IMR-90 (cell line): ENCODE measurements around the gene KLF12. TPM values are rescaled to one million over a fixed set of nuclear protein-coding genes. Genes with fewer than 3 reads are reported as not detected.

Experiments used
- ATAC-seq: fragments of 200-7000 bp; cut with Tn5 transposase; 2 replicates; pipeline ENCODE4 v1.9.1; 2020; ENCODE audit warnings: low read depth, mild to moderate bottlenecking, moderate library complexity
- BruUV-seq: library from RNA; stranded (reverse); fragments of 400-500 nt; replicated peaks from 2 replicates; lab custom pipeline; 2021; lab: Mats Ljungman, UMichigan
- CTCF ChIA-PET: fragments of 300-600 bp; formaldehyde crosslinking; extraction: SDS; loops from one replicate; lab custom pipeline; 2021; ENCODE audit warnings: antibody characterized with exemption; lab: Yijun Ruan, JAX
- POLR2A ChIA-PET: fragments of 300-600 bp; sonication (Branson Sonifier 250); formaldehyde crosslinking; loops from one replicate; lab custom pipeline; 2022; ENCODE audit warnings: antibody characterized with exemption; ENCODE audit not compliant: unreplicated experiment; lab: Charles Lee
- DNase-seq: peaks from one replicate; pipeline ENCODE4 v3.0.0; 2013
- H2AFZ ChIP-seq: replicated peaks from 2 replicates; pipeline ENCODE3; 2013; ENCODE audit warnings: low read length, mild to moderate bottlenecking; ENCODE audit not compliant: poor library complexity
- H2AK5ac ChIP-seq: 2 replicates; pipeline ENCODE4 v1.6.1; 2013; ENCODE audit warnings: low read depth, low read length, inconsistent platforms
- H2AK9ac ChIP-seq: replicated peaks from 2 replicates; pipeline ENCODE3; 2013; ENCODE audit warnings: mild to moderate bottlenecking, low read depth, low read length, moderate library complexity; ENCODE audit not compliant: poor library complexity
- H2BK120ac ChIP-seq: 2 replicates; pipeline ENCODE4 v1.6.1; 2013; ENCODE audit warnings: low read depth, low read length, inconsistent platforms
- H2BK15ac ChIP-seq: 3 replicates; pipeline ENCODE4 v1.6.1; 2013; ENCODE audit warnings: low read depth, low read length, inconsistent platforms
- H2BK20ac ChIP-seq: 2 replicates; pipeline ENCODE4 v1.6.1; 2013; ENCODE audit warnings: low read depth, mild to moderate bottlenecking, inconsistent platforms, low read length, moderate library complexity
- H2BK5ac ChIP-seq: 2 replicates; pipeline ENCODE4 v1.6.1; 2013; ENCODE audit warnings: mild to moderate bottlenecking, low read depth, low read length, inconsistent platforms; ENCODE audit not compliant: poor library complexity, severe bottlenecking
- H3K14ac ChIP-seq: replicated peaks from 2 replicates; pipeline ENCODE4 v1.6.1; 2013; ENCODE audit warnings: low read depth, low read length, inconsistent platforms
- H3K18ac ChIP-seq: 2 replicates; pipeline ENCODE4 v1.6.1; 2013; ENCODE audit warnings: low read depth, low read length, control low read depth
- H3K23ac ChIP-seq: 2 replicates; pipeline ENCODE4 v1.6.1; 2013; ENCODE audit warnings: low read depth, low read length, inconsistent platforms
- H3K27ac ChIP-seq: 2 replicates; pipeline ENCODE4 v1.5.1; 2013; ENCODE audit warnings: mild to moderate bottlenecking, control low read depth, low read length; ENCODE audit not compliant: insufficient read depth
- H3K27me3 ChIP-seq: 2 replicates; pipeline ENCODE4 v1.6.1; 2013; ENCODE audit warnings: low read length; ENCODE audit not compliant: control insufficient read depth, insufficient read depth
- H3K36me3 ChIP-seq: 2 replicates; pipeline ENCODE4 v1.6.1; 2013; ENCODE audit warnings: low read length, mixed read lengths; ENCODE audit not compliant: control insufficient read depth, insufficient read depth
- H3K4ac ChIP-seq: 2 replicates; pipeline ENCODE4 v1.6.1; 2013; ENCODE audit warnings: low read depth, low read length, inconsistent platforms
- H3K4me1 ChIP-seq: 2 replicates; pipeline ENCODE4 v1.6.1; 2013; ENCODE audit warnings: low read length, mixed read lengths; ENCODE audit not compliant: control insufficient read depth, insufficient read depth
- H3K4me2 ChIP-seq: 2 replicates; pipeline ENCODE4 v1.6.1; 2013; ENCODE audit warnings: low read depth, mild to moderate bottlenecking, control low read depth, low read length, moderate library complexity
- H3K4me3 ChIP-seq: 2 replicates; pipeline ENCODE4 v1.5.1; 2013; ENCODE audit warnings: low read depth, mild to moderate bottlenecking, control low read depth, low read length, moderate library complexity; ENCODE audit not compliant: insufficient read depth
- H3K56ac ChIP-seq: 2 replicates; pipeline ENCODE4 v1.6.1; 2013; ENCODE audit warnings: low read length, inconsistent platforms; ENCODE audit not compliant: insufficient read depth; ENCODE audit errors: extremely low read depth
- H3K79me1 ChIP-seq, 2 experiments: 2 replicates each; pipeline ENCODE4 v1.6.1; 2013; ENCODE audit warnings: low read length in 2 of 2, inconsistent platforms in 1 of 2, low read depth in 1 of 2
- H3K9ac ChIP-seq: 2 replicates; pipeline ENCODE4 v1.6.1; 2013; ENCODE audit warnings: low read depth, low read length, control low read depth
- H3K9me1 ChIP-seq: 2 replicates; pipeline ENCODE4 v1.6.1; 2013; ENCODE audit warnings: low read length, inconsistent platforms; ENCODE audit not compliant: insufficient read depth
- H3K9me3 ChIP-seq: 2 replicates; pipeline ENCODE4 v1.6.1; 2013; ENCODE audit warnings: low read length; ENCODE audit not compliant: control insufficient read depth, insufficient read depth
- H4K20me1 ChIP-seq: 2 replicates; pipeline ENCODE4 v1.6.1; 2013; ENCODE audit warnings: low read length, inconsistent platforms; ENCODE audit not compliant: insufficient read depth
- H4K5ac ChIP-seq: 2 replicates; pipeline ENCODE4 v1.6.1; 2013; ENCODE audit warnings: mild to moderate bottlenecking, low read depth, low read length, control low read depth
- H4K8ac ChIP-seq, 2 experiments: 2 replicates each; pipeline ENCODE4 v1.6.1; 2013; ENCODE audit warnings: low read depth in 2 of 2, low read length in 2 of 2, control low read depth in 1 of 2, inconsistent platforms in 1 of 2
- H4K91ac ChIP-seq: 2 replicates; pipeline ENCODE4 v1.6.1; 2013; ENCODE audit warnings: low read depth, low read length, inconsistent platforms; ENCODE audit not compliant: insufficient read depth
- ELK1 ChIP-seq: fragments of 150-350 bp; IDR thresholded peaks from 2 replicates; pipeline ENCODE4 v1.6.1; 2016; ENCODE audit warnings: low read depth, mild to moderate bottlenecking, low read length, moderate library complexity, borderline replicate concordance
- POLR2A ChIP-seq: IDR thresholded peaks from 2 replicates; pipeline ENCODE4 v1.6.1; 2012; ENCODE audit warnings: mild to moderate bottlenecking, low read depth, low read length
- RFX5 ChIP-seq: IDR thresholded peaks from 2 replicates; pipeline ENCODE4 v1.8.0; 2012; ENCODE audit warnings: low read depth, mild to moderate bottlenecking, low read length, moderate library complexity
- SMC3 ChIP-seq: fragments of 150-350 bp; IDR thresholded peaks from 2 replicates; pipeline ENCODE4 v1.6.1; 2016; ENCODE audit warnings: low read depth, mild to moderate bottlenecking, antibody characterized with exemption, low read length, moderate library complexity
- WGBS, 2 experiments: methylation state at CpG; one replicate each; pipeline versions ENCODE4 v1.1.5 to v1.1.7; 2013; ENCODE audit warnings: missing lambda C conversion rate in 2 of 2; ENCODE audit not compliant: insufficient read length in 1 of 2; ENCODE audit errors: extremely low coverage in 2 of 2; 5-methylcytosine and 5-hydroxymethylcytosine counted together
- dilution Hi-C: fragments of 300-500 bp; cut with HindIII; formaldehyde crosslinking; loops from one replicate; pipeline ENCODE4 v1.14.3; 2018; ENCODE audit warnings: low sequenced_read_pairs; ENCODE audit not compliant: unreplicated experiment
- in situ Hi-C: fragments of 300-500 bp; cut with MboI; formaldehyde crosslinking; loops from 3 replicates; pipeline ENCODE4 v1.14.3; 2019; ENCODE audit warnings: low sequenced_read_pairs, inconsistent platforms, mixed read lengths
- intact Hi-C: fragments of 100-400 bp; cut with micrococcal nuclease; formaldehyde crosslinking; loops from 2 replicates; pipeline ENCODE4 v1.10.0; 2022
- polyA plus RNA-seq, 3 experiments: library from polyadenylated mRNA; depleted of rRNA; stranded (reverse); fragments of >200 nt; gene quantifications; 2 replicates each; pipeline ENCODE4 v1.2.3, GENCODE V29; 2012; ENCODE audit warnings: low replicate concordance in 1 of 3
- total RNA-seq: library from RNA; depleted of rRNA; stranded (reverse); fragments of >200 nt; gene quantifications from 2 replicates; pipeline ENCODE4 v1.2.3, GENCODE V29; 2012

KLF12 gene
- total and polyA plus RNA-seq, 2 of the 4 experiments (the other 2 are of a cell fraction): 8.8 to 44.8 TPM

- Histone ChIP-seq H3K4ac (no peak overlapping the region), H3K9me1 (no peaks in the 10 kb centered on the region), H3K4me3 (no peak overlapping the region), H2AK9ac (no peak overlapping the region), H3K56ac (no peak overlapping the region), H3K27me3 (no peaks in the 10 kb centered on the region), H2AK5ac (no peak overlapping the region), H3K4me2 (no peak overlapping the region), H4K91ac (no peak overlapping the region), H3K36me3 (no peaks in the 10 kb centered on the region), H4K5ac (no peak overlapping the region), H2BK5ac (no peak overlapping the region), H3K18ac (no peak overlapping the region), H3K4me1 (no peaks in the 10 kb centered on the region), H3K27ac (no peak overlapping the region), H3K14ac (no peak overlapping the region), H4K8ac (no peak overlapping the region), H3K9ac (no peak overlapping the region), H2BK20ac (no peak overlapping the region), H4K20me1 (no peaks in the 10 kb centered on the region), H2BK15ac (no peak overlapping the region), H3K9me3 (no peaks in the 10 kb centered on the region), H2BK120ac (no peak overlapping the region), H3K23ac (no peak overlapping the region), H2AFZ (no peak overlapping the region), H3K79me1 (no peaks in the 10 kb centered on the region)
- intact Hi-C loops (no loop called here), in situ Hi-C loops (no loop called here), dilution Hi-C loops (no loop called here)
- DNase-seq (no peak), ATAC-seq (no peak)
- no TSS peak for BruUV-seq
- POLR2A ChIA-PET: no interaction called here
- TF ChIP-seq POLR2A (no peak), RFX5 (no peak), SMC3 (no peak), ELK1 (no peak)
- 80% methylated on average over 1 of the region's 3 CpGs; no CpG with 5 or more reads in 1 of the 2 experiments for WGBS, 2 experiments
- CTCF ChIA-PET: no interaction called here
Measured at GRCh38 chr13:74173822-74174221, 39.6 kb upstream of the KLF12 start.
